RWPE2 (cell line): ENCODE results near the gene POLR1H.

Experiments used
- ATAC-seq: fragments of 200-7000 bp; cut with Tn5 transposase; 3 replicates; pipeline ENCODE4 v1.9.1; 2021; ENCODE audit warnings: low read depth
- DNase-seq: peaks from one replicate; pipeline ENCODE4 v3.0.0-alpha.2; 2020; ENCODE audit warnings: low spot score
- H3K27ac ChIP-seq: fragments of 450-650 bp; 2 replicates; pipeline ENCODE4 v1.5.1; 2017; ENCODE audit warnings: mild to moderate bottlenecking; ENCODE audit not compliant: poor library complexity, severe bottlenecking
- H3K27me3 ChIP-seq: fragments of 250-450 bp; sonication (Bioruptor Pico); 2 replicates; pipeline ENCODE4 v1.5.1; 2021; ENCODE audit warnings: mild to moderate bottlenecking, moderate library complexity; ENCODE audit not compliant: insufficient read depth, poor library complexity, severe bottlenecking
- H3K36me3 ChIP-seq: fragments of 250-450 bp; sonication (Bioruptor Pico); 2 replicates; pipeline ENCODE4 v1.5.1; 2020; ENCODE audit warnings: low read depth, mild to moderate bottlenecking, moderate library complexity
- H3K4me1 ChIP-seq: fragments of 250-450 bp; sonication (Bioruptor Pico); 2 replicates; pipeline ENCODE4 v1.5.1; 2021; ENCODE audit warnings: mild to moderate bottlenecking, moderate library complexity; ENCODE audit not compliant: insufficient read depth, poor library complexity, severe bottlenecking
- H3K4me3 ChIP-seq: fragments of 250-450 bp; sonication (Bioruptor Pico); 2 replicates; pipeline ENCODE4 v1.5.1; 2021; ENCODE audit warnings: mild to moderate bottlenecking, moderate library complexity; ENCODE audit not compliant: severe bottlenecking
- H3K9me3 ChIP-seq: fragments of 250-450 bp; sonication (Bioruptor Pico); 2 replicates; pipeline ENCODE4 v1.5.1; 2021; ENCODE audit warnings: mild to moderate bottlenecking, moderate library complexity; ENCODE audit not compliant: severe bottlenecking
- TF ChIP-seq, protein P1 (sequence below): fragments of 450-650 bp; IDR thresholded peaks from one replicate; pipeline ENCODE4 v1.5.1; 2017; ENCODE audit warnings: mild to moderate bottlenecking, moderate library complexity; ENCODE audit not compliant: poor library complexity, severe bottlenecking

Gene POLR1H

DNA sequence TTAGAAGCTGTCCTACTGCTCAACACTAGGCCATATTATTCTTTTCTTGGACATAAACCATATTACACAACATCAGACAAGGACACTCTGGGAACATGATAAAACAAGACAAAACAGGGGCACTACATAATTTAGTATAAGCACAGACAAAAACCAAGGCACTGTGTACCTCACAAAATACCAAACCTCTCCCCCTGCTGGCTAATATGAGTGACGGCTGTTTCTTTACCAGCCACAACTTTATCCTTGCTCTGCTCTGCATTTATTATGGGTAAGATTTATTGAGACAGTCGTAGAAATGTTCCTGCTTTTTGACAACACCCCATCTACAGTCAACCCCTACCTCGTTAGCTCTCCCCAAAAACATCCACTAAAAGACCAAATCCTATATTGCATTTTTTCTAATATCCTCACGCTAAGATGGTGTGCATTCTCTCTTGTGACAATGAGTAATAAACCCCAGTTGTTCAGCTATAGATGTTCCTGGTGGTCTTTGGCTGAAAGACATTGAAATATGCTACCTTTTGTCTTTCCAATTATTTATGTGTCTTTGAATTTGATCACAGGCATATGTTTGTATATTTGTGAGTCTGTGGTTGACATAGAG is 23.8 kb upstream of the POLR1H start:
- DNase-seq (no peak), ATAC-seq (peak; percentile 57; the same call in 2 of the 3 replicates)
- H3K27ac ChIP-seq: no peak overlapping the region
- no peaks in the 10 kb centered on the region for H3K9me3 ChIP-seq
- H3K4me3 ChIP-seq: no peak overlapping the region
- TF ChIP-seq, protein P1, sequence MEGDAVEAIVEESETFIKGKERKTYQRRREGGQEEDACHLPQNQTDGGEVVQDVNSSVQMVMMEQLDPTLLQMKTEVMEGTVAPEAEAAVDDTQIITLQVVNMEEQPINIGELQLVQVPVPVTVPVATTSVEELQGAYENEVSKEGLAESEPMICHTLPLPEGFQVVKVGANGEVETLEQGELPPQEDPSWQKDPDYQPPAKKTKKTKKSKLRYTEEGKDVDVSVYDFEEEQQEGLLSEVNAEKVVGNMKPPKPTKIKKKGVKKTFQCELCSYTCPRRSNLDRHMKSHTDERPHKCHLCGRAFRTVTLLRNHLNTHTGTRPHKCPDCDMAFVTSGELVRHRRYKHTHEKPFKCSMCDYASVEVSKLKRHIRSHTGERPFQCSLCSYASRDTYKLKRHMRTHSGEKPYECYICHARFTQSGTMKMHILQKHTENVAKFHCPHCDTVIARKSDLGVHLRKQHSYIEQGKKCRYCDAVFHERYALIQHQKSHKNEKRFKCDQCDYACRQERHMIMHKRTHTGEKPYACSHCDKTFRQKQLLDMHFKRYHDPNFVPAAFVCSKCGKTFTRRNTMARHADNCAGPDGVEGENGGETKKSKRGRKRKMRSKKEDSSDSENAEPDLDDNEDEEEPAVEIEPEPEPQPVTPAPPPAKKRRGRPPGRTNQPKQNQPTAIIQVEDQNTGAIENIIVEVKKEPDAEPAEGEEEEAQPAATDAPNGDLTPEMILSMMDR: peak; percentile 62
- no peaks in the 10 kb centered on the region for H3K4me1 ChIP-seq
- no peaks in the 10 kb centered on the region for H3K27me3 ChIP-seq
- no peaks in the 10 kb centered on the region for H3K36me3 ChIP-seq

- no peaks in the 10 kb centered on the region for H3K36me3 ChIP-seq
- H3K4me3 ChIP-seq: no peak overlapping the region
- H3K4me1 ChIP-seq: peaks cover 3% of the 10 kb centered on the region
- no peaks in the 10 kb centered on the region for H3K9me3 ChIP-seq
- H3K27me3 ChIP-seq: no peaks in the 10 kb centered on the region
- H3K27ac ChIP-seq: no peak overlapping the region
- TF ChIP-seq, protein P1: no peak
- ATAC-seq: no peak
- DNase-seq: no peak
Measured at GRCh38 chr6:30041221-30041620, 19.8 kb upstream of the POLR1H start.

GRCh38 chr6:30041821-30042220 is 19.2 kb upstream of the POLR1H start:
- no peak for ATAC-seq
- H3K9me3 ChIP-seq: no peaks in the 10 kb centered on the region
- peaks cover 3% of the 10 kb centered on the region for H3K4me1 ChIP-seq
- no peaks in the 10 kb centered on the region for H3K36me3 ChIP-seq
- H3K4me3 ChIP-seq: no peak overlapping the region
- H3K27me3 ChIP-seq: no peaks in the 10 kb centered on the region
- TF ChIP-seq, protein P1: no peak
- no peak for DNase-seq
- H3K27ac ChIP-seq: no peak overlapping the region

GRCh38 chr6:30042476-30042875 is 18.6 kb upstream of the POLR1H start:
- Histone ChIP-seq H3K4me3 (no peak overlapping the region), H3K4me1 (peaks cover 3% of the 10 kb centered on the region), H3K27me3 (no peaks in the 10 kb centered on the region), H3K9me3 (no peaks in the 10 kb centered on the region), H3K36me3 (no peaks in the 10 kb centered on the region), H3K27ac (no peak overlapping the region)
- TF ChIP-seq, protein P1: no peak
- ATAC-seq (no peak), DNase-seq (no peak)

DNA sequence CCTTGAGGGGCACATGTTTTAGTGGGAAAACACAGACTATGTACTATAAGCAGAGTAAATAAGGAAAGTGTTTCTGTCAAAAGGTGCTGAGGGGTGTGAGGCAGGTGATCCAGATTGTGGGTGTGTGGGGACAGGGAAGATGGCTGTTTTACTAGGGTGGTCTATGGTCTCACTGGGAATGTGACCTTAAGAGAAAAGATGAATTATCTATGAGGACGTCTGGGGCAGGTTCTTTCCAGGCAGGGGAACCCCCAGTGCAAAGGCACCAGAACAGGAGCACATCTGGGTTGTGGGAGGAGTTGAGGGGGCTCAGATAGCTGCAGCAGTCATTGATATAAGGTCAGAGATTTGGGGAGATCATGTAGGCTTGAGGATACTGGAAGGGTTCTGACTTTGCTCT is 18.2 kb upstream of the POLR1H start:
- Histone ChIP-seq H3K27ac (no peak overlapping the region), H3K36me3 (no peaks in the 10 kb centered on the region), H3K4me3 (no peak overlapping the region), H3K27me3 (no peaks in the 10 kb centered on the region), H3K4me1 (peaks cover 3% of the 10 kb centered on the region), H3K9me3 (no peaks in the 10 kb centered on the region)
- ATAC-seq (no peak), DNase-seq (no peak)
- TF ChIP-seq, protein P1: no peak
